H9 (cell line): Measurements from ENCODE around the gene EIF2S2. TPM values are rescaled to one million over a fixed set of nuclear protein-coding genes. Genes with fewer than 3 reads are reported as not detected.

Experiments used
- DNase-seq: peaks from one replicate; pipeline ENCODE4 v3.0.0-alpha.2; 2017
- H2AFZ ChIP-seq: one replicate; pipeline ENCODE4 v1.6.1; 2013; ENCODE audit warnings: mild to moderate bottlenecking, low read length, control low read depth, moderate library complexity
- H2AK5ac ChIP-seq: 2 replicates; pipeline ENCODE4 v1.6.1; 2013; ENCODE audit warnings: low read length, control low read depth, mixed read lengths; ENCODE audit not compliant: insufficient read length
- H2BK120ac ChIP-seq: one replicate; pipeline ENCODE4 v1.6.1; 2013; ENCODE audit warnings: low read depth, mild to moderate bottlenecking, low read length, control low read depth, inconsistent platforms; ENCODE audit not compliant: poor library complexity, severe bottlenecking
- H2BK12ac ChIP-seq: 2 replicates; pipeline ENCODE4 v1.6.1; 2013; ENCODE audit warnings: low read length, control low read depth, mixed read lengths, low read depth; ENCODE audit not compliant: insufficient read length
- H2BK15ac ChIP-seq: 2 replicates; pipeline ENCODE4 v1.6.1; 2013; ENCODE audit warnings: low read depth, low read length, control low read depth
- H2BK20ac ChIP-seq: one replicate; pipeline ENCODE4 v1.6.1; 2013; ENCODE audit warnings: low read depth, mild to moderate bottlenecking, low read length, control low read depth, inconsistent platforms; ENCODE audit not compliant: poor library complexity, severe bottlenecking
- H2BK5ac ChIP-seq: 2 replicates; pipeline ENCODE4 v1.6.1; 2013; ENCODE audit warnings: low read length, control low read depth, mixed read lengths; ENCODE audit not compliant: insufficient read length
- H3K14ac ChIP-seq: 2 replicates; pipeline ENCODE4 v1.6.1; 2013; ENCODE audit warnings: low read length, control low read depth; ENCODE audit not compliant: insufficient read depth
- H3K18ac ChIP-seq: 2 replicates; pipeline ENCODE4 v1.6.1; 2013; ENCODE audit warnings: low read depth, mild to moderate bottlenecking, mixed read lengths, low read length, control low read depth; ENCODE audit not compliant: insufficient read length
- H3K23ac ChIP-seq: 2 replicates; pipeline ENCODE4 v1.6.1; 2013; ENCODE audit warnings: low read length, control low read depth, mixed read lengths, low read depth; ENCODE audit not compliant: insufficient read length
- H3K23me2 ChIP-seq: 2 replicates; pipeline ENCODE4 v1.6.1; 2013; ENCODE audit warnings: low read depth, mild to moderate bottlenecking, mixed read lengths, low read length, control low read depth; ENCODE audit not compliant: insufficient read length, poor library complexity, severe bottlenecking
- H3K27ac ChIP-seq: 2 replicates; pipeline ENCODE4 v1.5.1; 2013; ENCODE audit warnings: low read length, control low read depth, mixed read lengths, low read depth; ENCODE audit not compliant: insufficient read length
- H3K27me3 ChIP-seq: 2 replicates; pipeline ENCODE4 v1.6.1; 2013; ENCODE audit warnings: low read length, control low read depth, inconsistent platforms; ENCODE audit not compliant: insufficient read depth
- H3K4ac ChIP-seq: 2 replicates; pipeline ENCODE4 v1.6.1; 2013; ENCODE audit warnings: low read depth, mild to moderate bottlenecking, control low read depth, inconsistent platforms, low read length, moderate library complexity
- H3K4me1 ChIP-seq: 2 replicates; pipeline ENCODE4 v1.6.1; 2013; ENCODE audit warnings: low read length, control low read depth, inconsistent platforms; ENCODE audit not compliant: insufficient read depth
- H3K4me2 ChIP-seq: 2 replicates; pipeline ENCODE4 v1.6.1; 2013; ENCODE audit warnings: low read length, control low read depth, mixed read lengths; ENCODE audit not compliant: insufficient read length, insufficient read depth
- H3K56ac ChIP-seq: 2 replicates; pipeline ENCODE4 v1.6.1; 2013; ENCODE audit warnings: low read depth, mild to moderate bottlenecking, mixed read lengths, low read length, control low read depth; ENCODE audit not compliant: insufficient read length
- H3K79me1 ChIP-seq: 2 replicates; pipeline ENCODE4 v1.6.1; 2013; ENCODE audit warnings: low read depth, mild to moderate bottlenecking, moderate library complexity, low read length, control low read depth, inconsistent platforms; ENCODE audit not compliant: insufficient read depth, poor library complexity, severe bottlenecking
- H3K79me2 ChIP-seq: 2 replicates; pipeline ENCODE4 v1.6.1; 2013; ENCODE audit warnings: low read length, control low read depth, inconsistent platforms; ENCODE audit not compliant: insufficient read depth
- H3K9ac ChIP-seq: 2 replicates; pipeline ENCODE4 v1.6.1; 2013; ENCODE audit warnings: low read length, control low read depth, mixed read lengths; ENCODE audit not compliant: insufficient read length; ENCODE audit errors: extremely low read depth
- H3K9me3 ChIP-seq: one replicate; pipeline ENCODE4 v1.6.1; 2013; ENCODE audit warnings: low read depth, low read length, inconsistent platforms; ENCODE audit not compliant: control insufficient read depth
- H3T11ph ChIP-seq: one replicate; pipeline ENCODE4 v1.6.1; 2013; ENCODE audit warnings: mild to moderate bottlenecking, low read length, control low read depth, inconsistent platforms
- H4K20me1 ChIP-seq: one replicate; pipeline ENCODE4 v1.6.1; 2013; ENCODE audit not compliant: control insufficient read depth, insufficient read length, insufficient read depth
- H4K5ac ChIP-seq: 2 replicates; pipeline ENCODE4 v1.6.1; 2013; ENCODE audit warnings: low read depth, mild to moderate bottlenecking, mixed read lengths, low read length, control low read depth; ENCODE audit not compliant: insufficient read length
- H4K8ac ChIP-seq: replicated peaks from 2 replicates; pipeline ENCODE4 v1.6.1; 2013; ENCODE audit warnings: low read length, control low read depth, mixed read lengths, low read depth; ENCODE audit not compliant: insufficient read length
- H4K91ac ChIP-seq: 2 replicates; pipeline ENCODE4 v1.6.1; 2013; ENCODE audit warnings: low read depth, mild to moderate bottlenecking, moderate library complexity, mixed read lengths, low read length, control low read depth; ENCODE audit not compliant: insufficient read length
- H3K27ac Mint-ChIP-seq, 3 experiments: 2 replicates in 2 of 3; 3 replicates in 1 of 3; pipeline ENCODE4 v1.8.0; 2020 to 2021; ENCODE audit warnings: mixed read lengths in 3 of 3, mild to moderate bottlenecking in 1 of 3, moderate library complexity in 1 of 3
- H3K27me3 Mint-ChIP-seq: 2 replicates; pipeline ENCODE4 v1.8.0; 2021; ENCODE audit warnings: low read depth, mild to moderate bottlenecking, moderate library complexity, mixed read lengths
- H3K36me3 Mint-ChIP-seq, 3 experiments: 2 replicates in 2 of 3; 3 replicates in 1 of 3; pipeline ENCODE4 v1.8.0; 2020 to 2021; ENCODE audit warnings: low read depth in 3 of 3, mixed read lengths in 3 of 3; ENCODE audit not compliant: insufficient read depth in 1 of 3
- H3K4me1 Mint-ChIP-seq, 2 experiments: 2 replicates each; pipeline ENCODE4 v1.8.0; 2020; ENCODE audit warnings: mixed read lengths in 2 of 2
- H3K4me3 Mint-ChIP-seq, 2 experiments: 2 replicates in 1 of 2; 3 replicates in 1 of 2; pipeline ENCODE4 v1.8.0; 2020 to 2021; ENCODE audit warnings: mild to moderate bottlenecking in 2 of 2, mixed read lengths in 2 of 2, moderate library complexity in 1 of 2
- H3K9me3 Mint-ChIP-seq, 2 experiments: 2 replicates in 1 of 2; 3 replicates in 1 of 2; pipeline ENCODE4 v1.8.0; 2020; ENCODE audit warnings: mild to moderate bottlenecking in 2 of 2, mixed read lengths in 2 of 2, moderate library complexity in 1 of 2
- WGBS: extraction: QIAGEN DNeasy Blood & Tissue Kit; methylation state at CpG from one replicate; pipeline ENCODE4 v1.1.7; 2013; ENCODE audit warnings: missing lambda C conversion rate, low lambda C conversion rate, mixed read lengths; ENCODE audit not compliant: insufficient read length; ENCODE audit errors: extremely low coverage; 5-methylcytosine and 5-hydroxymethylcytosine counted together
- total RNA-seq: library from RNA; stranded (reverse); gene quantifications from 2 replicates; pipeline ENCODE4 v1.2.1, GENCODE V29; 2021
- TF ChIP-seq, protein P1 (sequence below): fragments of 200-600 bp; sonication (generic); conservative IDR thresholded peaks from 3 replicates; pipeline ENCODE4 v1.8.0; 2021; ENCODE audit warnings: antibody characterized with exemption, mild to moderate bottlenecking

Gene EIF2S2
- total RNA-seq, 1 experiment from 2014 or later = 188 TPM

DNA sequence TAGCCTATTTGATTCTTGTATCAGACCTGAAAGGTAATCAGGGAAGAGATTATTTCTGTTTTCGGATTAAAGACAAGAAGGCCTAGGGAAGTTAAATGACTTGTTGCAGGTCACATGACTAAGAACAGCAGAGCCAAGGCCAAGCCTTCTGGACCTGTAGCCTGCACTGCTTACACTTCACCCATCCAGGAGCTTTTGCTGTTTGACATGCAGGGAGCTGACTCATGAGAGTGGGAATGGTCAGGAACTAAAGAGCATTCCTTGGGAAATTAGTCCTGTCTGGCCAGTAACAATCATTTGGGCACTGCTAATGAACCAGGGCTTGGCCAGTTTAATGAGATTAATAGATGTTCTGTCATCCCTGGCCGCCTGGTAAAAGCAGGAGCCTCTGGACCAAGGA lies 46.8 kb downstream of the EIF2S2 start:
- Histone ChIP-seq H3K79me2 (no peaks in the 10 kb centered on the region; the same call in 1 of the 2 replicates), H4K5ac (no peak overlapping the region), H3T11ph (no peak overlapping the region), H4K8ac (no peak overlapping the region), H2BK12ac (no peak overlapping the region), H3K4ac (no peak overlapping the region), H3K27ac (no peak overlapping the region), H4K91ac (no peak overlapping the region), H3K23ac (no peak overlapping the region), H3K4me2 (no peak overlapping the region), H3K18ac (no peak overlapping the region), H3K14ac (no peak overlapping the region), H2AK5ac (no peak overlapping the region), H2BK5ac (no peak overlapping the region), H3K23me2 (no peaks in the 10 kb centered on the region), H3K27me3 (no peaks in the 10 kb centered on the region), H3K56ac (no peak overlapping the region), H2BK20ac (no peak overlapping the region), H3K9ac (no peak overlapping the region), H2AFZ (no peak overlapping the region), H3K4me1 (no peaks in the 10 kb centered on the region), H2BK15ac (no peak overlapping the region), H2BK120ac (no peak overlapping the region), H4K20me1 (no peaks in the 10 kb centered on the region), H3K9me3 (no peaks in the 10 kb centered on the region), H3K79me1 (no peaks in the 10 kb centered on the region)
- WGBS = no CpG with 5 or more reads among the region's 2 CpGs
- 0 out of 7 replicates have a peak overlapping the region, but pooled peaks of 1 of the 3 experiments have one; percentile 20 for H3K27ac Mint-ChIP-seq
- H3K4me3 Mint-ChIP-seq = no peak overlapping the region
- TF ChIP-seq, protein P1, sequence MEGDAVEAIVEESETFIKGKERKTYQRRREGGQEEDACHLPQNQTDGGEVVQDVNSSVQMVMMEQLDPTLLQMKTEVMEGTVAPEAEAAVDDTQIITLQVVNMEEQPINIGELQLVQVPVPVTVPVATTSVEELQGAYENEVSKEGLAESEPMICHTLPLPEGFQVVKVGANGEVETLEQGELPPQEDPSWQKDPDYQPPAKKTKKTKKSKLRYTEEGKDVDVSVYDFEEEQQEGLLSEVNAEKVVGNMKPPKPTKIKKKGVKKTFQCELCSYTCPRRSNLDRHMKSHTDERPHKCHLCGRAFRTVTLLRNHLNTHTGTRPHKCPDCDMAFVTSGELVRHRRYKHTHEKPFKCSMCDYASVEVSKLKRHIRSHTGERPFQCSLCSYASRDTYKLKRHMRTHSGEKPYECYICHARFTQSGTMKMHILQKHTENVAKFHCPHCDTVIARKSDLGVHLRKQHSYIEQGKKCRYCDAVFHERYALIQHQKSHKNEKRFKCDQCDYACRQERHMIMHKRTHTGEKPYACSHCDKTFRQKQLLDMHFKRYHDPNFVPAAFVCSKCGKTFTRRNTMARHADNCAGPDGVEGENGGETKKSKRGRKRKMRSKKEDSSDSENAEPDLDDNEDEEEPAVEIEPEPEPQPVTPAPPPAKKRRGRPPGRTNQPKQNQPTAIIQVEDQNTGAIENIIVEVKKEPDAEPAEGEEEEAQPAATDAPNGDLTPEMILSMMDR = no peak
- no peaks in the 10 kb centered on the region for H3K9me3 Mint-ChIP-seq
- H3K4me1 Mint-ChIP-seq = peaks cover 33 to 38% of the 10 kb centered on the region in 2 experiments
- H3K36me3 Mint-ChIP-seq = peaks cover 0 to 2% (median 2%) of the 10 kb centered on the region in 3 experiments; a peak in 2 of 7 replicates
- H3K27me3 Mint-ChIP-seq = no peaks in the 10 kb centered on the region
- DNase-seq = no peak
